Measurements from ENCODE around the gene REPS1.

DNA sequence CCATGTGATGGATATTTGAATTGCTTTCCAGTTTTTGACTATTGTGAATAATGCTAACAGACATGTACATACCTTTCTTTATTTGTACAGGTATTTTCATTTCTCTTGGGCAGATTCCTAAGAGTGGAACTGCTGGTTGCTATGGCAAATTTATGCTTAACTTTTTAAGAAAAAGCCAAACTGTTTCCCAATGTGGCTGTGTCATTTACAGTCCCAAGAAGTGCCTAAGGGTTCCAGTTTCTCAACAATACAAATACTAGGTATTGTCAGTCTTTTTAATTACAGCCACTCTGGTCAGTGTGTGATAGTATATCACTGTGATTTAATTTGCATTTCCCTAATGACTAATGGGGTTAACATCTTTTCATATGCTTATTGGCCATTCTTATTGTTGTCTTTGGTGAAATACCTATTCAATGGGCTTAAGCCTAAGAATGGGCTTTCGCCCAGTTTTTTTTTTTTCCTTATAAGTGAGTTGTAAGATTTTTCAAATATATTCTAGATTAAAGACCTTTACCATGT is 10.3 kb downstream of the REPS1 start:
- no peak for TF ChIP-seq ZNF843 (tag by site-specific recombination; IDR thresholded peaks at IDR 0.05)
- no peak for TF ChIP-seq CTCF (tag by site-specific recombination; IDR thresholded peaks at IDR 0.05)

Measured in HEK293 (cell line).